Measurements from ENCODE around the gene GGT1.
"Not testable (repeated sequence)": the region's sequence is repeated elsewhere in the genome, so short reads cannot be mapped to it uniquely, and the experiment has no call there.

Gene GGT1

GRCh38 chr22:24633231-24634023, 30.4 kb downstream of the GGT1 start:
- DNase-seq (ENCODE audit: low read depth in 1 of 2, low spot score in 1 of 2) = not testable (repeated sequence)

DNA sequence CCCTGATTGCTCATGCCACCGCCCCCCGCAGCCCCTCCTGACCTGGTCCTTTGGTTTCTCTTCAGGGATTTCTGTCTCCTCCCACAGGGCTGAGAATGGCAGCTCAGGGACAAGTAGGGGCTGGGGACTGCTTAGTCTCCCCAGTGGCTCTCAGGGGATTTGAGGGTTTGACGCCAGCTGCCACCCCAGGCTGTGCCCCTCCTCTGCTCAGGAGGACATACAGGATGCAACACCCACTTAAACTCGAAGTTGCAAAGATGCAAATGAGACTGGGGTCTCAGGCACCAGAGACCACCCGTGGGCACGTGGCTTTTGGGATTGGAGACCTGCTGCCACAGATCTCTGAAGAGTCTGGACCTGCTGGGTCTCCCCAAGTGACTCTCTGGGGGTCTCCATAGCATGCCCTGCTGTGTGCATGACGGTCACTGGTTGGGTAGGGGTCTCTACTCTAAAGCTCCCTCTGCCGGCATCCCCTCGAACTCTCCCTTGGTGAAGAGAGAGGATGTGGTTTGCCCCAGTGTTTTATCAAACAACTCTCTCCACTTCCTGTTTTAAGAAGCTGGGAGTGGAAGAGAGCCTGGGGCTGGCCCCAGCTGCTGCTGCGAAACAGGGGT, 31.9 kb downstream of the GGT1 start:
- DNase-seq (ENCODE audit: low read depth in 1 of 2, low spot score in 1 of 2) = not testable (repeated sequence)

DNA sequence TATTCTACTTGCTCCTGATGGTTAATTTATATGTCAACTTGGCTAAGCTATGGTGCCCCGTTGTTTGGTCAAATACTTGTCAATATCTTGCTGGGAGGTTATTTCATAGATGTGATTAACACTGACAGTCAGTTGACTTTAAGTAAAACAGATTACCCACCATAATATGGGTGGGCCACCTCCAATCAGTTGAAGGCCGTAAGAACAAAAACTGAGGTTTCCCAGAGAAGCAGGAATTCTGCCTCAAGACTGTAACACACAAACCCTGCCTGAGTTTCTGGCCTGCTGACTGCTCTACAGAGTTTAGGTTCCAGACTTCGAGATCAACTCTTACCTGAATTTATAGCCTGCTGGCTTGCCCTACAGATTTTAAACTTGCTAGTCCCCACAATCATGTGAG, 33.5 kb downstream of the GGT1 start:
- not testable (repeated sequence) for DNase-seq (ENCODE audit: low read depth in 1 of 2, low spot score in 1 of 2)

DNA sequence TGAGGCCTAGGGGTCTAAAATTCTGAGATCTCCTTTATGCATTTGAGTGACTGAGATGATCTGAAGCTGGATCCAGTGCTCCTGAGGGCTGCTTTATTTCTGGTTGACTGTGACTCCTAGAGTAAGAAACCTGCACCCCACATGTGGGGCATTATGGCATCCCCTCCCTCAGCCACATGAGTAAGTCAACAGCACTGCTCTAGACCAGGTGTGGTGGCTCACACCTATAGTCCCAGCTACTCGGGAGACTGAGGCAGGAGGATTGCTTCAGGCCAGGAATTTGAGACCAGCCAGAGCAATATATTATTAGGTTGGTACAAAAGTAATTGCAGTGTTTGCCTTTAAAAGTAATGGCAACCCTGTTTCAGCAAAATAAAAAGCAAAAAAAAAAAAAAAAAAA, 39.3 kb downstream of the GGT1 start:
- DNase-seq (ENCODE audit: low read depth in 1 of 2, low spot score in 1 of 2) = not testable (repeated sequence)

DNA sequence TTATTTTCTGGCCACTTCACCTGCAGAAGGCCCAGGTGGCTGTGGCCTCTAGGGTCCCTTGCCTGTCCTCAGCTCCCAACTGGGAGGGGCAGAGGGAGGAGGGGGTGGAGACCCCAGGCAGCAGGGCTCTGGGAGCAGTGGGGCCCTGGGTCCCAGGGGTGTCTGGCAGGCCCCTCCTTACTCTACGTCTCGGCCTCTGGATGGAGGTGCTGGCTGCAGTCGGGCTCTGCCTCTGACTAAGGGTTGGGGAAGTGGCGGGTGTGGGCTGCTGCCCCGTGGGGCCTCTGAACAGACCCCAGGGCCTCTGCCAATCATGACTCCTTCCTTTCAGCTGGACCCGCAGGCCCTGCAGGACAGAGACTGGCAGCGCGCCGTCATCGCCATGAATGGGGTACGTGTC, 41.4 kb downstream of the GGT1 start:
- DNase-seq (ENCODE audit: low read depth in 1 of 2, low spot score in 1 of 2) = not testable (repeated sequence)

GRCh38 chr22:24645408-24646399, 42.7 kb downstream of the GGT1 start:
- DNase-seq (ENCODE audit: low read depth in 1 of 2, low spot score in 1 of 2) = not testable (repeated sequence)

DNA sequence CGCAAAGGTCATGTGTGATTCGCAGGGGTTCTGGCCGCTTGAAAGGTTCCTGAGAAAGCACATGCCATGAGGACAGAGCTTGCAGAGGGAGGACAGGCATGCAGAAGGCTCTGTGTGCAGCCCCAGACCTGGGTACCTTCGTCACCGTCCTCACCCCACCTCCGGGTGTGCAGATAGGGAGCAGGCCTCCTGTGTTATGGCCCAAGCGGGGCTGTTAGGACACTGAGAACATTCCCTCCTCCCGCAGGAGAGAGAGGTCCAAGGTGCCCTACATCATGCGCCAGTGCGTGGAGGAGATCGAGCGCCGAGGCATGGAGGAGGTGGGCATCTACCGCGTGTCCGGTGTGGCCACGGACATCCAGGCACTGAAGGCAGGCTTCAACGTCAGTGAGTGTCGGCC, 43.8 kb downstream of the GGT1 start:
- DNase-seq (ENCODE audit: low read depth in 1 of 2, low spot score in 1 of 2) = not testable (repeated sequence)

- not testable (repeated sequence) for DNase-seq (ENCODE audit: low read depth in 1 of 2, low spot score in 1 of 2)
These were observed 46.4 kb downstream of the GGT1 start for GRCh38 chr22:24649371-24649770.

GRCh38 chr22:24650884-24651283, 47.9 kb downstream of the GGT1 start:
- peak; percentile 16 to 29 for DNase-seq (ENCODE audit: low read depth in 1 of 2, low spot score in 1 of 2)

GRCh38 chr22:24665395-24665794, 62.4 kb downstream of the GGT1 start:
- DNase-seq (ENCODE audit: low read depth in 1 of 2, low spot score in 1 of 2) = not testable (repeated sequence)

DNA sequence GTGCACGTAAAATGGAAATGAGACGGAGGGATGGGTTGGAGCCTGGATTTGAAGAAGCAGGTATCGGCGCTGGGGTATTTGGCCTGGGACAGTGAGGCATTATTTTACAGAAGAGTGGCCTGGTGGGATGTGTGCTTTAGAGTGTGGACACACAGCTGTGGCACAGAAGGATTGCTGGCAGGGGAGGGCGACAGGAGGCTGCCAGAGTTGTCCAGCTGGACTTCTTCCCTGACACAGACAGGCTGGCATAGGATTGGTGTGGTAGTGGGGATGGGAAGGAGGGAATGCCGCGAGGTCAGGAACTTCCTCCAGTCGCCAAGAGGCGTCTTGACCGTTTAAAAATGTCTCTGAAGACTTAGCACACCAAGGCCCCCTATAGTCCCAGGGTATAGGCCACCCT, 64.9 kb downstream of the GGT1 start:
- not testable (repeated sequence) for DNase-seq (ENCODE audit: low read depth in 1 of 2, low spot score in 1 of 2)

- not testable (repeated sequence) for DNase-seq (ENCODE audit: low read depth in 1 of 2, low spot score in 1 of 2)
These were observed 69.5 kb downstream of the GGT1 start for GRCh38 chr22:24672532-24672931.
